Measurements from ENCODE around the gene TUSC2.

Gene TUSC2

GRCh38 chr3:50340147-50340447 lies 12.1 kb upstream of the TUSC2 start:
- Histone ChIP-seq H3K4me1 (ENCODE audit: control insufficient read depth, insufficient read depth, low read length) (peaks cover 51% of the 10 kb centered on the region), H3K9ac (ENCODE audit: low read length) (peak overlapping the region; percentile 61), H3K9me3 (ENCODE audit: control insufficient read depth, low read length) (no peaks in the 10 kb centered on the region), H3K36me3 (ENCODE audit: control insufficient read depth, insufficient read depth, low read length) (no peaks in the 10 kb centered on the region), H3K4me3 (ENCODE audit: low read length) (peak overlapping the region; percentile 67), H3K27me3 (ENCODE audit: control insufficient read depth, insufficient read depth, low read length) (no peaks in the 10 kb centered on the region)

GRCh38 chr3:50339485-50340146 lies 11.6 kb upstream of the TUSC2 start:
- H3K9ac ChIP-seq (ENCODE audit: low read length): peak overlapping the region; percentile 61
- H3K27me3 ChIP-seq (ENCODE audit: control insufficient read depth, insufficient read depth, low read length): no peaks in the 10 kb centered on the region
- no peaks in the 10 kb centered on the region for H3K36me3 ChIP-seq (ENCODE audit: control insufficient read depth, insufficient read depth, low read length)
- H3K4me3 ChIP-seq (ENCODE audit: low read length): peak overlapping the region; percentile 67
- H3K9me3 ChIP-seq (ENCODE audit: control insufficient read depth, low read length): no peaks in the 10 kb centered on the region
- peaks cover 54% of the 10 kb centered on the region for H3K4me1 ChIP-seq (ENCODE audit: control insufficient read depth, insufficient read depth, low read length)

GRCh38 chr3:50338965-50339364 lies 10.9 kb upstream of the TUSC2 start:
- Histone ChIP-seq H3K9ac (ENCODE audit: low read length) (peak overlapping the region; percentile 89), H3K4me3 (ENCODE audit: low read length) (no peak overlapping the region), H3K9me3 (ENCODE audit: control insufficient read depth, low read length) (no peaks in the 10 kb centered on the region), H3K36me3 (ENCODE audit: control insufficient read depth, insufficient read depth, low read length) (no peaks in the 10 kb centered on the region), H3K27me3 (ENCODE audit: control insufficient read depth, insufficient read depth, low read length) (no peaks in the 10 kb centered on the region), H3K4me1 (ENCODE audit: control insufficient read depth, insufficient read depth, low read length) (peaks cover 60% of the 10 kb centered on the region)

- no peaks in the 10 kb centered on the region for H3K36me3 ChIP-seq (ENCODE audit: control insufficient read depth, insufficient read depth, low read length)
- no peaks in the 10 kb centered on the region for H3K9me3 ChIP-seq (ENCODE audit: control insufficient read depth, low read length)
- H3K4me1 ChIP-seq (ENCODE audit: control insufficient read depth, insufficient read depth, low read length): peaks cover 63% of the 10 kb centered on the region
- peak overlapping the region; percentile 89 for H3K9ac ChIP-seq (ENCODE audit: low read length)
- no peaks in the 10 kb centered on the region for H3K27me3 ChIP-seq (ENCODE audit: control insufficient read depth, insufficient read depth, low read length)
- H3K4me3 ChIP-seq (ENCODE audit: low read length): peak overlapping the region; percentile 83
Measured at GRCh38 chr3:50337175-50337861, 9.3 kb upstream of the TUSC2 start.

- H3K27me3 ChIP-seq (ENCODE audit: control insufficient read depth, insufficient read depth, low read length): no peaks in the 10 kb centered on the region
- no peaks in the 10 kb centered on the region for H3K9me3 ChIP-seq (ENCODE audit: control insufficient read depth, low read length)
- peaks cover 59% of the 10 kb centered on the region for H3K4me1 ChIP-seq (ENCODE audit: control insufficient read depth, insufficient read depth, low read length)
- H3K36me3 ChIP-seq (ENCODE audit: control insufficient read depth, insufficient read depth, low read length): no peaks in the 10 kb centered on the region
- peak overlapping the region; percentile 83 for H3K4me3 ChIP-seq (ENCODE audit: low read length)
- peak overlapping the region; percentile 89 for H3K9ac ChIP-seq (ENCODE audit: low read length)
Measured at GRCh38 chr3:50336452-50337174, 8.6 kb upstream of the TUSC2 start.

- Histone ChIP-seq H3K9me3 (ENCODE audit: control insufficient read depth, low read length) (no peaks in the 10 kb centered on the region), H3K36me3 (ENCODE audit: control insufficient read depth, insufficient read depth, low read length) (peaks cover 17% of the 10 kb centered on the region), H3K9ac (ENCODE audit: low read length) (peak overlapping the region; percentile 15), H3K4me1 (ENCODE audit: control insufficient read depth, insufficient read depth, low read length) (peaks cover 40% of the 10 kb centered on the region), H3K27me3 (ENCODE audit: control insufficient read depth, insufficient read depth, low read length) (no peaks in the 10 kb centered on the region), H3K4me3 (ENCODE audit: low read length) (no peak overlapping the region)
Measured at GRCh38 chr3:50334339-50335075, 6.5 kb upstream of the TUSC2 start.

GRCh38 chr3:50333744-50334328 lies 5.8 kb upstream of the TUSC2 start:
- H3K36me3 ChIP-seq (ENCODE audit: control insufficient read depth, insufficient read depth, low read length): peaks cover 17% of the 10 kb centered on the region
- no peaks in the 10 kb centered on the region for H3K27me3 ChIP-seq (ENCODE audit: control insufficient read depth, insufficient read depth, low read length)
- peak overlapping the region; percentile 15 for H3K9ac ChIP-seq (ENCODE audit: low read length)
- H3K4me1 ChIP-seq (ENCODE audit: control insufficient read depth, insufficient read depth, low read length): peaks cover 38% of the 10 kb centered on the region
- H3K4me3 ChIP-seq (ENCODE audit: low read length): no peak overlapping the region
- no peaks in the 10 kb centered on the region for H3K9me3 ChIP-seq (ENCODE audit: control insufficient read depth, low read length)

GRCh38 chr3:50331364-50331907 lies 3.4 kb upstream of the TUSC2 start:
- Histone ChIP-seq H3K4me1 (ENCODE audit: control insufficient read depth, insufficient read depth, low read length) (peaks cover 41% of the 10 kb centered on the region), H3K9ac (ENCODE audit: low read length) (no peak overlapping the region), H3K4me3 (ENCODE audit: low read length) (no peak overlapping the region), H3K27me3 (ENCODE audit: control insufficient read depth, insufficient read depth, low read length) (no peaks in the 10 kb centered on the region), H3K36me3 (ENCODE audit: control insufficient read depth, insufficient read depth, low read length) (peaks cover 17% of the 10 kb centered on the region), H3K9me3 (ENCODE audit: control insufficient read depth, low read length) (no peaks in the 10 kb centered on the region)

- H3K4me3 ChIP-seq (ENCODE audit: low read length): no peak overlapping the region
- no peak overlapping the region for H3K9ac ChIP-seq (ENCODE audit: low read length)
- peaks cover 17% of the 10 kb centered on the region for H3K36me3 ChIP-seq (ENCODE audit: control insufficient read depth, insufficient read depth, low read length)
- H3K27me3 ChIP-seq (ENCODE audit: control insufficient read depth, insufficient read depth, low read length): no peaks in the 10 kb centered on the region
- no peaks in the 10 kb centered on the region for H3K9me3 ChIP-seq (ENCODE audit: control insufficient read depth, low read length)
- H3K4me1 ChIP-seq (ENCODE audit: control insufficient read depth, insufficient read depth, low read length): peaks cover 31% of the 10 kb centered on the region
Measured at GRCh38 chr3:50330330-50330729, 2.3 kb upstream of the TUSC2 start.

GRCh38 chr3:50327129-50327528 lies 894 bp downstream of the TUSC2 start:
- H3K9me3 ChIP-seq (ENCODE audit: control insufficient read depth, low read length): no peaks in the 10 kb centered on the region
- H3K36me3 ChIP-seq (ENCODE audit: control insufficient read depth, insufficient read depth, low read length): peaks cover 17% of the 10 kb centered on the region
- H3K27me3 ChIP-seq (ENCODE audit: control insufficient read depth, insufficient read depth, low read length): no peaks in the 10 kb centered on the region
- H3K4me3 ChIP-seq (ENCODE audit: low read length): peak overlapping the region; percentile 85
- peak overlapping the region; percentile 87 for H3K9ac ChIP-seq (ENCODE audit: low read length)
- H3K4me1 ChIP-seq (ENCODE audit: control insufficient read depth, insufficient read depth, low read length): peaks cover 30% of the 10 kb centered on the region

- Histone ChIP-seq H3K36me3 (ENCODE audit: control insufficient read depth, insufficient read depth, low read length) (peaks cover 14% of the 10 kb centered on the region), H3K4me3 (ENCODE audit: low read length) (no peak overlapping the region), H3K9ac (ENCODE audit: low read length) (no peak overlapping the region), H3K4me1 (ENCODE audit: control insufficient read depth, insufficient read depth, low read length) (peaks cover 35% of the 10 kb centered on the region), H3K9me3 (ENCODE audit: control insufficient read depth, low read length) (no peaks in the 10 kb centered on the region), H3K27me3 (ENCODE audit: control insufficient read depth, insufficient read depth, low read length) (no peaks in the 10 kb centered on the region)
Measured at GRCh38 chr3:50326182-50326541, 1.9 kb downstream of the TUSC2 start.

All from mucosa of stomach (tissue), 1 donor.